RKO (cell line): ENCODE measurements around the gene RHBDD3.

ENCODE experiments used
- DNase-seq: peaks from one replicate; pipeline ENCODE4 v3.0.0-alpha.2; 2016; ENCODE audit warnings: low spot score

RHBDD3 gene

DNA sequence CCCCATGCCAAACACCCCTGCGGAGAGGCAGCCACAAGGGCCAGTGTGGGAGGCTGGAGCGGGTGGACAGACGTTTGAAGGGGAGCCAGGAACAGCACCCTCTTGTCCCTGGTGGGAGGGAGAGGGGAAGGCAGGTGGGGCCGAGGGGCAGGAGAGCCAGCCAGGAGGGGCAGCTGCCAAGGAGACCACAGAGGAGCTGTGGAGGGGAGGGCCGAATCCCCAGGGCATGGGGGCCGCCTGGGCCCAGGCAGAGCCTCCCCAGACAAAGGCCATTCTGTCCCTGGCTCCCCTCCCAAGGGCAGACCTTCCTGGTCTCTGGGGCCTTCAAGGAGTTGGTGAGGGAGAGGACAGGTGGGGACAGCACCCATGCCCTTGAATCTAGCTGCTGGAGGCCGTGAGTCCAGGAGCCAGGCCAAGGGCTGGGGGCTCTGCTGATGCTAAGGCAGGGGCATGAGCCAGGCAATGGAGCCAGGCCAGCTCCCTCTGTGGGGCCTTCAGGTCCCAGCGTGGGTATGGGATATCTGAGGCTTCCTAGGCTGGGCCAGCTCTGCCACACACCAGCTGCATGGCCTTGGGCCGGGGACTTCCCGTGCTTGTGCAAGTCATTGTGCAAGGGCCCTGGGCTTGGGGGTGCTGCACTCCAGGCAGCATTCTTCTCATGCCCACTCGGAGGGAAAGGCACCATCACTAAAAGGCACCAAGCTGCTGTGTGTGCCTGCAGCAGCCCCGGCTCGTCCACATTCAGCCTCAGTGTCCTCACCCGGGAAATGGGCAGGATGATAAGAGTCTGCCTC is 50.7 kb downstream of the RHBDD3 start:
- no peak for DNase-seq

DNA sequence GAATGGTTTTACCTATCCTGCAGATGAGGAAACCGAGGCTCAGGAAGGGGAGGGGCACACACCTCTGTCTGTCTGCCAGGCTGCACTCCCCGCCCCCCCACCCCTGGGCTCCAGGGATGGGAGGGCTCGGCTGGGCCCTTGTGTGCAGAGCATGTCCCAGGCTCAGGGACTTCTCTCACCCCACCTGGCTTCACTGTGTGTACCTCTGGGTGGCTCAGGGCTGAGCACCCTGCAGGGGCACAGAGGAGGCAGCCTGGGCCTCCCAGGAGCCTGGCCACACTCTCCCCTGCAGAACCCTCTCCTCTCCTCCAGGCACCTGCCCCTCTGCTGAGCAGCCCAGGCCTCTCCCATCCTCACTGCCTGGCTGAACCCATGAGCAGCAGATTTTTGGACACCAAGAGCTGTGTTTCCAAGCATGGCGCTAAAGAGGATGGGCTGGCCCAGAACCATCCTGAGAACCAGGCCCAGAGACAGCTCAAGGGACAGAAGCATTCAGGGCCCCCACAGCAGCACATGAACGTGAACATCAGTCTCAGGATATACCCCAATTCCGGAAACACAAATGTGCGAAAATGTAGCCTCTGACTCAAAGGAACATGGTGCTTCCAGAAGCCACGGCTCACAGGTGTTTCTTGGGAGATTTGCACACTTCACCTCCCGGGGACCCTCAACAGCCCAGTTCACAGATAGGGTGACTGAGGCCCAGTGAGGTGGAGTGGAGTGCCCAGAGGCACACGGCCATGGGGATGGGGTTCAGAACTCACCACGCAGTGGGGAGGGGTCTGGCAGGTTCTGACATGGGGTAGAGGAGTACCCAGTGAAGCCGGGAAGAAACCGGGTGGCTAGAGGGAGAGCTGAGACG is 51.5 kb downstream of the RHBDD3 start:
- DNase-seq, result no peak

DNA sequence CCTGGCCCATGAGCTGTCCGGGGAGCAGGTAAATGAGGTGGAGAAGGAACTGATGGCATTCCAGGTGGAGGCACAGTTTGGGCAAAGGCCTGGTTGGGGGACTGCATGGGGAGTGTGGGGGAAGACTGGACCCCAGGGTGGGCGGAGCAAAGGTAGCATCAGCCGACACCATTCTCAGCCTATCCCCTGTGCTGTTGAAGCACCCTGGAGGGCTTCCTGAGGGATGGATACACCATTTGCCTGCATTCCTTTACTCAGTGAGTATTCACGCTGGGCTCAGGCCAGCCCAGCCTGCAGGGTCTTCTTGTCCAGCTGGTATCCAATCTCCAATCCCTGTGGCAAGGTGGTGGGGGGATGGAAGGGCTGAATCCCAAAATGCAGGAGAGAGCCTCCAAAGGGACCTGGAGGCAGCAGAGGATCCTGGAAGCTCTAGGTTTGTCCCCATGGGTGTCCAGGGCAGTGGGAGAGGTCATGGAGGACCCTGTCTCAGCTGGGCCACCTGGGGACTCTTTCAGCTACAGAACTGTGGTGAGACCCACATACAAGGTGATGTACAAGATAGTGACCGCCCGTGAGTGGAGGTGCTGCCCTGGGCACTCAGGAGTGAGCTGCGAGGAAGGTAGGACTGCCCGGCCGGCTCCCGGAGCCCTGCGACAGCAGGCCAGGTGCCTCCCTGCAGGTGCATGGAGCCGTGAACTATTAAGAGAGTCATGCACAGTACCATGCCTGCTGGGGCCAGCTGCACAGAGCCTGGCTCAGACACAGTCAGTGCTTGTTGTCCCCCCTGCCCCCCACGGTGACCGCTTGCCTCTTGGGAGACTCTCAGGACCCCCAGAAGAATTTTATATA is 52.5 kb downstream of the RHBDD3 start:
- DNase-seq, result no peak

- DNase-seq, result no peak
Observed at GRCh38 chr22:29214232-29214631, 53.5 kb downstream of the RHBDD3 start.

GRCh38 chr22:29213493-29213892 is 54.3 kb downstream of the RHBDD3 start:
- DNase-seq, result no peak

DNA sequence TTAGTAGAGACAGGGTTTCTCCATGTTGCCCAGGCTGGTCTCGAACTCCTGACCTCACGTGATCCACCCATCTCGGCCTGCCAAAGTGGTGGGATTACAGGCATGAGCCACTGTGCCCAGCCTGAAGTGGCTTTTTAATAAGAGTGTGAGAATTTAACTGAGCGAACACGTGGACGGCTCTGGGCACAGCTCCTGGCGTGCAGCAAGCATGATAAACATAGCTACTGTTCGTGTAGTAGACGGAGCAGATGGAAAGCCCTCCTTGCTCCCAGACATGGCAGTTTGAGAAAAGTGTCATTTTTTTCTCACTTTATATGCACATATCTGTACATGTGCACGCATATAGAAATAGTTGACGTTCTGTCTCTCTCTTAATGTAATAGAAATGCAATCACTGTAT is 55.0 kb downstream of the RHBDD3 start:
- no peak for DNase-seq

DNA sequence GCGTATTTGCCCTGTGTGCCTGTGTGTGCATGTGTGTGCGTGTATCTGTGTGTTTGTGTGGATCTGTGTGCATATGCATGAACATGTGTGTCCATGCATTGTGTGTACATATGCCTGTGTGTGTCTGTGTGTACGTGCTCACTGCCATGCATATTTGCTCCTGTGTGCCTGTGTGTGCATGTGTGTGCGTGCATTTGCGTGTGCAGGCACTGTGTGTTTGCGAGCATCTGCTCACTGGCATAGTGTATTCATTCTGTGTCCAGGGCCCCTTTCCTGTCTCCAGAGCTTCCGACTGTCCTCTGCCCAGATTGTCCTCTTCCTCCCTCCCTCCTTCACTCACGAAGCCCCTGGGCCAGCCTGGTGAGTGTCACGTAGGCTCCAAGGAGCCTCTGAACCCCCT is 56.3 kb downstream of the RHBDD3 start:
- no peak for DNase-seq

- DNase-seq, result no peak
Observed at GRCh38 chr22:29211066-29211465, 56.7 kb downstream of the RHBDD3 start.
